MM.1S (cell line): ENCODE measurements around the gene RAPGEF3.

ENCODE experiments used
- CTCF ChIP-seq: fragments of 300-600 bp; sonication (generic); IDR thresholded peaks from 2 replicates; pipeline ENCODE4 v1.5.1; 2016; ENCODE audit warnings: antibody characterized with exemption, low read length, mixed read lengths
- EZH2 ChIP-seq: fragments of 300-600 bp; sonication (generic); optimal IDR thresholded peaks from 2 replicates; pipeline ENCODE3; 2017; ENCODE audit warnings: low read depth, mild to moderate bottlenecking, antibody characterized with exemption, low read length, mixed read lengths

GRCh38 chr12:47722136-47722834, 36.4 kb downstream of the RAPGEF3 start:
- TF ChIP-seq CTCF (no peak), EZH2 (no peak)
